K562 (cell line): ENCODE results near the gene PCBP4. TPM values are rescaled to one million over a fixed set of nuclear protein-coding genes. Genes with fewer than 3 reads are reported as not detected.

Experiments used
- CTBP1 ChIP-seq: fragments of 450-650 bp; IDR thresholded peaks from 2 replicates; pipeline ENCODE4 v1.6.1; 2016; ENCODE audit warnings: borderline replicate concordance
- DMBX1 ChIP-seq: fragments of 250-450 bp; sonication (Bioruptor Pico); IDR thresholded peaks from 2 replicates; pipeline ENCODE4 v1.8.0; 2022; ENCODE audit warnings: inconsistent platforms, mild to moderate bottlenecking, moderate library complexity, borderline replicate concordance
- DNMT1 ChIP-seq: fragments of 450-650 bp; IDR thresholded peaks from 2 replicates; pipeline ENCODE4 v1.6.1; 2016; ENCODE audit warnings: antibody characterized with exemption, mild to moderate bottlenecking
- ETV5 ChIP-seq: sonication (generic); formaldehyde crosslinking; IDR thresholded peaks from 2 replicates; pipeline ENCODE4 v1.4.0; 2020; ENCODE audit warnings: low read depth, mild to moderate bottlenecking, missing genetic modification reagents
- FOXK1 ChIP-seq: sonication (generic); formaldehyde crosslinking; IDR thresholded peaks from 2 replicates; pipeline ENCODE4 v1.8.0; 2022; ENCODE audit warnings: missing genetic modification reagents, mild to moderate bottlenecking, borderline replicate concordance
- FOXK2 ChIP-seq, 2 experiments: fragments of 450-650 bp; IDR thresholded peaks in 1 of 2; conservative IDR thresholded peaks in 1 of 2; 2 replicates each; pipeline ENCODE4 v1.6.1; 2016; ENCODE audit warnings: low read depth in 2 of 2, mild to moderate bottlenecking in 1 of 2
- GABPA ChIP-seq: fragments of 200-800 bp; sonication (Bioruptor generic); conservative IDR thresholded peaks from 2 replicates; pipeline ENCODE4 v1.6.1; 2016; ENCODE audit warnings: low read depth, missing genetic modification characterization, missing compliant biosample characterization
- HMGN3 ChIP-seq: IDR thresholded peaks from 2 replicates; pipeline ENCODE4 v1.6.1; 2011; ENCODE audit warnings: borderline replicate concordance, low read depth, mild to moderate bottlenecking, mixed read lengths, low read length; ENCODE audit not compliant: insufficient read length; ENCODE audit errors: extremely low read depth
- JUN ChIP-seq, 2 experiments: sonication (generic) in 1 of 2; formaldehyde crosslinking in 1 of 2; IDR thresholded peaks; 2 replicates each; pipeline versions ENCODE4 v1.6.1 to v1.8.0; 2012 to 2022; ENCODE audit warnings: borderline replicate concordance in 2 of 2, mild to moderate bottlenecking in 2 of 2, improper control_type of control experiment in 1 of 2, low read depth in 1 of 2, low read length in 1 of 2, missing genetic modification reagents in 1 of 2
- KDM2B ChIP-seq: fragments of 250-450 bp; sonication (Bioruptor Pico); IDR thresholded peaks from 2 replicates; pipeline ENCODE4 v1.8.0; 2021; ENCODE audit warnings: mild to moderate bottlenecking, moderate library complexity
- NELFE ChIP-seq: IDR thresholded peaks from 2 replicates; pipeline ENCODE4 v1.6.1; 2011; ENCODE audit warnings: mild to moderate bottlenecking; ENCODE audit not compliant: insufficient read depth, insufficient read length
- PHTF2 ChIP-seq: fragments of 250-450 bp; sonication (Bioruptor Pico); IDR thresholded peaks from 2 replicates; pipeline ENCODE4 v1.5.0; 2021; ENCODE audit warnings: mild to moderate bottlenecking
- POLR2H ChIP-seq: IDR thresholded peaks from 2 replicates; pipeline ENCODE4 v1.6.1; 2016; ENCODE audit warnings: missing genetic modification characterization, low read depth, mild to moderate bottlenecking, control low read depth, missing compliant biosample characterization, moderate library complexity
- TAF15 ChIP-seq: fragments of 200-400 bp; formaldehyde crosslinking; IDR thresholded peaks from 2 replicates; pipeline ENCODE4 v1.6.1; 2017; ENCODE audit warnings: mild to moderate bottlenecking, low read depth, low read length, moderate library complexity
- TBP ChIP-seq: optimal IDR thresholded peaks from 2 replicates; pipeline ENCODE3; 2011; ENCODE audit warnings: low read depth, low read length, improper control_type of control experiment
- TEAD4 ChIP-seq, 2 experiments: sonication (generic) in 1 of 2; formaldehyde crosslinking in 1 of 2; IDR thresholded peaks; 2 replicates each; pipeline versions ENCODE4 v1.6.1 to v1.8.0; 2012 to 2022; ENCODE audit warnings: borderline replicate concordance in 1 of 2, inconsistent platforms in 1 of 2, low read length in 1 of 2, mild to moderate bottlenecking in 1 of 2, missing genetic modification reagents in 1 of 2
- YY1 ChIP-seq, 3 experiments: IDR thresholded peaks; 2 replicates each; pipeline ENCODE4 v1.6.1; 2011; ENCODE audit warnings: low read length in 2 of 3, mild to moderate bottlenecking in 2 of 3, moderate library complexity in 2 of 3, borderline replicate concordance in 1 of 3, control low read depth in 1 of 3, low read depth in 1 of 3; ENCODE audit not compliant: insufficient read depth in 3 of 3, insufficient replicate concordance in 2 of 3, control insufficient read depth in 1 of 3, insufficient read length in 1 of 3; ENCODE audit errors: extremely low read depth in 1 of 3
- ZC3H4 ChIP-seq: sonication (generic); formaldehyde crosslinking; IDR thresholded peaks from 2 replicates; pipeline ENCODE4 v1.9.0; 2021; ENCODE audit warnings: missing genetic modification reagents, borderline replicate concordance
- ZEB2 ChIP-seq: fragments of 450-650 bp; IDR thresholded peaks from 2 replicates; pipeline ENCODE4 v1.6.1; 2016
- polyA plus RNA-seq, 8 experiments: library from polyadenylated mRNA; depleted of rRNA in 4 of 8; stranded (reverse) in 5 of 8; unstranded in 3 of 8; fragments of >200 nt; fragmentation: Nextera tagmentation in 2 of 8; fragmentation: Illumina TruSeq in 1 of 8; extraction: Ambion mirVana in 2 of 8; extraction: Trizol in 1 of 8; gene quantifications; 2 replicates each; pipeline versions ENCODE4 v1.2.1 to v1.2.3, GENCODE V29; 2011 to 2014; ENCODE audit warnings: inconsistent platforms in 1 of 8, missing spikeins in 1 of 8
- total RNA-seq, 7 experiments: library from RNA; depleted of rRNA in 6 of 7; stranded (reverse); fragments of >200 nt in 6 of 7; fragmentation: Illumina TruSeq in 2 of 7; extraction: Trizol in 2 of 7; gene quantifications; 2 replicates each; pipeline versions ENCODE4 v1.2.1 to v1.2.3, GENCODE V29; 2011 to 2021; ENCODE audit warnings: low replicate concordance in 1 of 7
- TF ChIP-seq, protein P1 (sequence below): sonication (generic); formaldehyde crosslinking; IDR thresholded peaks from 2 replicates; pipeline ENCODE4 v1.8.0; 2023; ENCODE audit warnings: missing genetic modification reagents, mild to moderate bottlenecking, borderline replicate concordance
- TF ChIP-seq, protein P2 (sequence below): fragments of 250-450 bp; sonication (Bioruptor Pico); IDR thresholded peaks from 2 replicates; pipeline ENCODE4 v1.8.0; 2021; ENCODE audit warnings: moderate library complexity, mild to moderate bottlenecking, inconsistent platforms

The PCBP4 gene
- total and polyA plus RNA-seq, 9 of the 15 experiments (the other 6 are each of a cell fraction or from before 2014, with no cell fraction given) = 0.06 to 5.8 (median 2.6) TPM

DNA sequence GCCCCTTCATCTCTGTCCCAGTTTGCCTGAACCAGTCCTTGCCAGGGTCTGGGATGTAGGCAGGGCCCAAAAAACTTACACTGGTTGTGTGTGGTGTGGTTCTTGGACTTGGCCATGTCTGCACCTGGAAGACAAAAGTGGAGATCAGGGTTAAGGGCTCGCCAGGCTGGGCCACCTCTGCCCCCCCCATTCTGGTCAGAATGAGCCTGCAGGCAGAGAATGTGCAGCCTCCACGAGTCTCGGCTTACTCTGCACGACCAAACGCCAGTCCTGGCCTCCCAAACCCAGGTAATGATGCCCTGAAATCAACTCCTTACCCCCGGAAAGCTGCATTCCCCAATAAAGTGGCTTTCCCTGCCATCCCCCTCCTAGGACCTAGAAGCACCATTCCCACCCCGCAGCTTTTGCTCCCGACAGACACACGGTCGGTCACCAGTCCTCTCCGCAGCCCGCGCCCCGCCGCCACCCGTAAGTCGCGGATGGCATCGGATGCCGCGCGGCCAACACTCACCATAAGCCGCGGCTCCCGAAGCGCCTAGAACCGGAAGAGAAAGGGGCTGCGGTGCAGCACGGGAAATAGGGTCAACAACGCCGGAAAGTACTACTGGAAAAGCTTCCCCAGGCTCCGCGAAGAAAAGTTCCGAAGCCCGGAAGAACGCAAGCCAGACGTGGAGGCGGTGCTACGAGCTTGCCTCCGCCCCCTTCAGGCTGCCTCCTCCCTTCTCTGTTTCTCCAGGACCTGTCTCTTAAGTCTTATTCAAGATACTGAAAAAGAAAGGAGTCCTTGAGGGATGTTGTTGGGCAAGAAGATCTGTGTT is 28.3 kb upstream of the PCBP4 start, which contains the start of gene RPL29 (continued):
- TF ChIP-seq TEAD4 (IDR thresholded peaks at IDR 0.05; ENCODE audit: low read length) (no peak), TEAD4 (CRISPR knock-in tag; IDR thresholded peaks at IDR 0.05; ENCODE audit: borderline replicate concordance) (no peak), TBP (peak; percentile 98), FOXK2 (conservative IDR thresholded peaks at IDR 0.05 in 1 of 2, IDR thresholded peaks at IDR 0.05 in 1 of 2; ENCODE audit: low read depth in 2 of 2) (peak; percentile 82 to 93), PHTF2 (no peak), POLR2H (0 out of 2 replicates have a peak, but pooled peaks have one; percentile 82), ZC3H4 (CRISPR knock-in tag) (no peak), ETV5 (CRISPR knock-in tag) (peak; percentile 93), DNMT1 (no peak), GABPA (tag) (peak; percentile 99), TAF15 (no peak), NELFE (no peak), YY1 (IDR thresholded peaks at IDR 0.05; ENCODE audit: borderline replicate concordance in 1 of 3, control insufficient read depth in 1 of 3, extremely low read depth in 1 of 3, insufficient read depth in 3 of 3, insufficient read length in 1 of 3, insufficient replicate concordance in 2 of 3, low read depth in 1 of 3, low read length in 2 of 3) (peak in 2 of 3 experiments; percentile 31 to 36), FOXK1 (CRISPR knock-in tag) (no peak), DMBX1 (no peak), ZEB2 (peak; percentile 94), KDM2B (CRISPR knock-in tag) (no peak), JUN (IDR thresholded peaks at IDR 0.05; ENCODE audit: borderline replicate concordance, low read depth, low read length) (no peak), JUN (CRISPR knock-in tag; IDR thresholded peaks at IDR 0.05; ENCODE audit: borderline replicate concordance) (no peak), HMGN3 (no peak), CTBP1 (peak; percentile 42; the same call in 1 of the 2 replicates)
- TF ChIP-seq, protein P1, sequence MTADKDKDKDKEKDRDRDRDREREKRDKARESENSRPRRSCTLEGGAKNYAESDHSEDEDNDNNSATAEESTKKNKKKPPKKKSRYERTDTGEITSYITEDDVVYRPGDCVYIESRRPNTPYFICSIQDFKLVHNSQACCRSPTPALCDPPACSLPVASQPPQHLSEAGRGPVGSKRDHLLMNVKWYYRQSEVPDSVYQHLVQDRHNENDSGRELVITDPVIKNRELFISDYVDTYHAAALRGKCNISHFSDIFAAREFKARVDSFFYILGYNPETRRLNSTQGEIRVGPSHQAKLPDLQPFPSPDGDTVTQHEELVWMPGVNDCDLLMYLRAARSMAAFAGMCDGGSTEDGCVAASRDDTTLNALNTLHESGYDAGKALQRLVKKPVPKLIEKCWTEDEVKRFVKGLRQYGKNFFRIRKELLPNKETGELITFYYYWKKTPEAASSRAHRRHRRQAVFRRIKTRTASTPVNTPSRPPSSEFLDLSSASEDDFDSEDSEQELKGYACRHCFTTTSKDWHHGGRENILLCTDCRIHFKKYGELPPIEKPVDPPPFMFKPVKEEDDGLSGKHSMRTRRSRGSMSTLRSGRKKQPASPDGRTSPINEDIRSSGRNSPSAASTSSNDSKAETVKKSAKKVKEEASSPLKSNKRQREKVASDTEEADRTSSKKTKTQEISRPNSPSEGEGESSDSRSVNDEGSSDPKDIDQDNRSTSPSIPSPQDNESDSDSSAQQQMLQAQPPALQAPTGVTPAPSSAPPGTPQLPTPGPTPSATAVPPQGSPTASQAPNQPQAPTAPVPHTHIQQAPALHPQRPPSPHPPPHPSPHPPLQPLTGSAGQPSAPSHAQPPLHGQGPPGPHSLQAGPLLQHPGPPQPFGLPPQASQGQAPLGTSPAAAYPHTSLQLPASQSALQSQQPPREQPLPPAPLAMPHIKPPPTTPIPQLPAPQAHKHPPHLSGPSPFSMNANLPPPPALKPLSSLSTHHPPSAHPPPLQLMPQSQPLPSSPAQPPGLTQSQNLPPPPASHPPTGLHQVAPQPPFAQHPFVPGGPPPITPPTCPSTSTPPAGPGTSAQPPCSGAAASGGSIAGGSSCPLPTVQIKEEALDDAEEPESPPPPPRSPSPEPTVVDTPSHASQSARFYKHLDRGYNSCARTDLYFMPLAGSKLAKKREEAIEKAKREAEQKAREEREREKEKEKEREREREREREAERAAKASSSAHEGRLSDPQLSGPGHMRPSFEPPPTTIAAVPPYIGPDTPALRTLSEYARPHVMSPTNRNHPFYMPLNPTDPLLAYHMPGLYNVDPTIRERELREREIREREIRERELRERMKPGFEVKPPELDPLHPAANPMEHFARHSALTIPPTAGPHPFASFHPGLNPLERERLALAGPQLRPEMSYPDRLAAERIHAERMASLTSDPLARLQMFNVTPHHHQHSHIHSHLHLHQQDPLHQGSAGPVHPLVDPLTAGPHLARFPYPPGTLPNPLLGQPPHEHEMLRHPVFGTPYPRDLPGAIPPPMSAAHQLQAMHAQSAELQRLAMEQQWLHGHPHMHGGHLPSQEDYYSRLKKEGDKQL (CRISPR knock-in tag) = no peak
- TF ChIP-seq, protein P2, sequence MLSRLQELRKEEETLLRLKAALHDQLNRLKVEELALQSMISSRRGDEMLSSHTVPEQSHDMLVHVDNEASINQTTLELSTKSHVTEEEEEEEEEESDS (CRISPR knock-in tag) = no peak
